Activated CD4-positive, alpha-beta T cell treated with anti-CD3 and anti-CD28 coated beads, Interleukin-2, amount 50 U/mL, for 16 hours (primary cell): ENCODE measurements around the gene RAP1GDS1.
A peak's percentile ranks its signal among the peaks of the same experiment; 100 is the strongest.
"Not testable (repeated sequence)": the region's sequence is repeated elsewhere in the genome, so short reads cannot be mapped to it uniquely, and the experiment has no call there.

Experiments
- DNase-seq: peaks from one replicate; pipeline ENCODE4 v3.0.0-alpha.2; 2020

RAP1GDS1 gene

GRCh38 chr4:98260579-98261404 lies at the start of gene RAP1GDS1:
RAP1GDS1 (plus strand) TSS chr4:98261384; CDS start chr4:98261566, 182 bp downstream.
- DNase-seq, result peak; percentile 96

GRCh38 chr4:98222306-98222705 lies 38.9 kb upstream of the RAP1GDS1 start:
- DNase-seq, result no peak

GRCh38 chr4:98226396-98226795 lies 34.8 kb upstream of the RAP1GDS1 start:
- no peak for DNase-seq

DNA sequence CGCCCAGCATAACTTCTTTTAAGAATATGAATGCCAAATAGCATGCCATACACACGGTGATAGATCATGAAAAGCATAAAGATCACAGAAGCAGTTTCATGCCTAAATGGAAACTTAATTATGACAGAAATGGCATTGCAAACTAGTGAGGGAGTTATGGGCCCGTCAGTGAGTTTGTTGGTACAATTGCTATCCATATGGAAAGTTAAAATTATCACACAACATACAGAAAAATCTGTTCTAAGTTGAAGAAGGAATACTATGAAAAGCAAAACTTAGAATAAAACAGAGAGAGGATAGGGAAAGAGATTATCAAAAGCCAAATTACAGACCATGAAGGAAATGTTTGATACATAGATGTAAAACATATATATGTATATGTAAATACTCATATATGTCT lies 30.2 kb upstream of the RAP1GDS1 start:
- DNase-seq, result no peak

DNA sequence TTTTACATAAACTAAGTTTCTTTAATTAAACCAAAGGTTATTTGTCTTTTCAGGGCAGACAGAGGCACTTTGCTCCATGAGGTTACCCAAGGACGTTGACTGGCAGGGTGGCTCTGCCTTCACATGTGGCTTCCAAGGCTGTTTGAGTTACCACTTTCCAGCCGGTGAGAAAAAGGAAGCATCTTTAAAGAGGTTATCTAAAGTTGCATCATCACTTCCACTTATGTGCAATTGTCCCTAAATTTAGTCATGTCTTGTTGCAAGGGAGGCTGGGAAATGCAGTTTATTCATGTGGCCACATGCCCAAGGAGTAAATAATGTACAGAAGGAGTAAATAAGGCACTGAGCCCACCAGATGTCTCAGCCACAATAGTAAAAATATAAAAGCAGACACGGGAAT lies 29.0 kb upstream of the RAP1GDS1 start:
- peak; percentile 6 for DNase-seq

DNA sequence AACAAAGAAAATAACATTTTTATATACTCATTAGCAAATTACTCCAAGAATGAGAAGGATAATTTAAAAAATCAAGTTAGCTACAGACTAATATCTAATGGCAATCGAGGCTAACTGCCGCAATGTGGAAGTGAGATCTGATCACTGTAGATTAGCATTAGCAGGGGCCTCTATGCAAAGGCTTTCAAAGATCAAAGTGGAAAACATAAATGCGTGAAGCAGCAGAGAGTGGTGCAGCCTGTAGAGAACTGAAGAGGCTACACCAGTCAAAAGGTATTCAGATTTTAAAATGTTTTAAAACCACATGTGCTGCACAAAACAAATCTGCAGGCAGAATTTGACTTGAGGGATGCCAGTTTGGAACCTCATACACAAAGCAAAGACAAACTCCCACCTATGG lies 24.0 kb upstream of the RAP1GDS1 start:
- no peak for DNase-seq

DNA sequence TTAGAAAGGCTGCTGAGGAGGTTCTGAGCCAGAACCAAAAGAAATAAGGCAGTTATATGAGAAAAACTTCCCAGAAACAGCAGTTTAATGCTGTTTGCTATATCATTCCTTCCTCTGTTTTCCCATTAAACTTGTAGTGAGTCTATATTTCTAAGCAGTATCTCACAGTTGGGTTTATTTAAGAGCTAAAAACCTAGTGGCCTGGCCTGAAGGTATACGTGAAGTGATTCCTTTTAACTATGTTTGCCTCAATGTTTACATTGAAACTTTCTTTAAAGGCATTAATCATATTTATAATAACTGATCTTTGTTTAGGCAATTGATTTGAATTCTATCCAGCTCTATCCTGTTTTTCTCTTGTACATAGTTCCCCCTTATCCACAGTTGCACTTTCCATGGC lies 19.1 kb upstream of the RAP1GDS1 start:
- no peak for DNase-seq

DNA sequence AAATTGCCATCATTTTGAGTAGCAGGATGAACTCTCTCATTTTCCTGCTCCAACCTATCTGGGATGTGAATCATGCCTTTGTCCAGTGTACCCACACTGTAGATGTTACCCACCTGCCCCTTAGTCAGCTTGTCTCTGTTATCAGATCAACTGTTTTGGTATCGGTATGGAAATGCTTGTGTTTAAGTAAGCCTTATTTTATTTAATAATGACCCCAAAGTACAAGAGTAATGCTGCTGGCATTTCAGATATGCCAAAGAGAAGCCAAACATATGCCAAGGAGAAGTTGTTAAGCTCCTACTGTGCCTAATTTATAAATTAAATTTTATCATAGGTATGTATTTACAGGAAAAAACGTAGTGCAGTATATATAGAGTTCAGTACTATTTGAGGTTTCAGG lies 18.6 kb upstream of the RAP1GDS1 start:
- no peak for DNase-seq

- peak; percentile 14 for DNase-seq
These were observed 16.0 kb upstream of the RAP1GDS1 start for GRCh38 chr4:98245226-98245625.

- peak; percentile 4 for DNase-seq
These were observed 12.2 kb upstream of the RAP1GDS1 start for GRCh38 chr4:98248934-98249333.

GRCh38 chr4:98249831-98250230 lies 11.4 kb upstream of the RAP1GDS1 start:
- no peak for DNase-seq

DNA sequence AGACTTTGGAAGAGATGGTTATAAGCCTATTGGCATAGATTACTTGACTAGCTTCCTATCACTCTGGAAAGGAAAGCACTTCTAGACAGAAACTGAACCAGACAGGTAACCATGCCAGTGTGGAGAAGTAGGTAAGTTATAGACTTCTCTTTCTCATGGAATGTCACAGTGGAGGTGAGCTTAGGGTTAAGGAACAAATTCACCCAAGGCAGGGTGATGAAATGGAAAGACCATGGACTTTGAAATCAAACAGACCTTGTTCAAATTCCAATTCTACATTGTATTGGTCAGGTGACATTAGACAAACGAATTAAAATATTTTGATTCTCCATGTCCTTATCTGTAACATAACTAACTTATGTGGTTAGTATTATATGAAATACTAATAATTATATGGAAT lies 7.7 kb upstream of the RAP1GDS1 start:
- DNase-seq, result no peak

DNA sequence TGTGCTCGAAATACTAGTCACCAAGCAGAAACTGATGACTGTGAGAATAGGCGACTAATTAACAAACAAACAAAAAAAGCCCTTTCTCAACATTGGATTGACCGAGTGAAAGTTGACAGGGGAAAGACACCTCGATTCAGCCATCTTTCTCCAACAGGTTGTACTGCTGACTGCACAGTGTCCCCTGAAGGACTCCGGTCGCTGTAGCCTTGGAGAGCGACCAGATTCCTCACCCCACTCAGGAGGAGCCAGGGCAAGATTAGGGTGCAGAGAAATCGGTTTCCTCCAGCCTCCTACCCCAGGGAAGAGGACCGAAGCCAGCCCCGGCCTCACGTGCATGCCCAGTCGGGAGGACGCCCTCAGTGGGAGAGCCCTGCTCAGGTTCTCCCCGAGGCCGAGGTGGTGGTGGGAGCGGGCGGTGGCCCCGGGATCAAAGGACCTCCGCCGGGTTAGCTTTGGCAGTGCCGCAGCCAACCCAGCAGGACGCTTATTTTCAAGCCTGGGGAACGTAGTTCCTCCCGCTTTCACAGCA lies 1.1 kb upstream of the RAP1GDS1 start:
- no peak for DNase-seq

GRCh38 chr4:98261405-98262291 lies 464 bp downstream of the RAP1GDS1 start:
- DNase-seq, result peak; percentile 32

GRCh38 chr4:98262431-98262830 lies 1.2 kb downstream of the RAP1GDS1 start:
- no peak for DNase-seq

- no peak for DNase-seq
These were observed 6.3 kb downstream of the RAP1GDS1 start for GRCh38 chr4:98267498-98267897.

GRCh38 chr4:98275145-98275544 lies 14.0 kb downstream of the RAP1GDS1 start:
- peak; percentile 50 for DNase-seq

DNA sequence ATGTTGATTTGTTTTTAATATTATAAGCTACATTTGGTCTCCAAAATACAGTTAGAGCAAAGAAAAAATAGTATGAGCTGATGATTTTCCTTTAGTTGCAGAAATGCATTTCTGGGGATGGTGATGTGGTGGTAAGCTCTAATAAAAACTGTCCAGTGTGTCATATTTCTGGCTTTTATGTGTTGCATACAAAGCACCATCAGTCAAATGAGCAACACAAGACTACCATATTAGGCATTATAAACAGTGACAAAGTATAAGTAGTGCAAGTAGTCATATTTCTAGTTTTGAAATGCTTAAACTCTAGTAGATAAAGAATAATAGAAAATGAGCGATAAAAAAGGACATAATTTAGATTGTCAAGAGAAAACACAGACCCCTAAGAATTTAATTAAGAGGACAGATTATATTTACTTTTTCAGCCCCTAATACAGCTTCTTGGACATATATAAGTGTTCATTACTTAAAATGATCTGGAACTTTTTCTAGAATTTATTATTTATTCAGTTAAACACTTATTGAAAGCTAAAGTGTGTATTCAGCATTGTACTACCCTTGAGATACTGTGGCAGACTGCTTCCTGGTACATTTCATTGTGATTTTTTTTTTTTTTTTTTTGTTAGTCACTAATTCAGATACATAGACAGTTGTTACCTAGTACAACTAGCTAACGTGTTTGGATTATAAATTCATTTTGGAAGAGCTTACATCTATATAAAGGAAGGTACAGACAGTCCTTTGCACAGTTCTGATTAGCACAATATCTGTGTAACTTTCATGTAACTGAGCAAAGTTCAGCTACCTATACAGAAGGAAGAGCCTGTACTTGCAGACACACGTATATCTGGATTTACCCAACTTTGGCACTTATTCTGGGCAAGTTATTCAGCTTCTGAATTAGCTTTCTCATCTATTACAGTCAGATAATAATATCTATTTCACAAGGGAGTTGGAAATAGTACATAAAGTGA lies 22.3 kb downstream of the RAP1GDS1 start:
- DNase-seq, result no peak

DNA sequence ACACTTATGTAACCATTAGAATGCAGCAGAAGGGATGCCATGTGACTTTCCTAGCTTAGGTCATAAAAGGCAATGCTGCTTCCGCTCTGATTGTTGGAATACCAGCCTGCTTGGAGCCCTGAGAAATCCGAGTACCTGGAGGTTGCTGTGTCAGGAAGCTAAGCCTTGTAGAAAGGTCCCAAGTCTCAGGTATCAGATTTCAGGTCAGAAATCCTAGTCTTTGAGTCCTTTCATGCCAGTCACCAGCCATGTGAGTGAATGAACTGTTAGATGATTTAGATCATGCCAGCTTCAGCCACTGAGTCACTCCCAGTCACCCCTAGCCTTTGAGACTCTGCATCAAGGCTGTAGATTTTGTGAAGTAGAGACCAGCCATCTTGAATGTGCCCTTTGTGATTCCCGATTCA lies 23.5 kb downstream of the RAP1GDS1 start:
- no peak for DNase-seq

- DNase-seq, result no peak
These were observed 24.5 kb downstream of the RAP1GDS1 start for GRCh38 chr4:98285676-98286075.

DNA sequence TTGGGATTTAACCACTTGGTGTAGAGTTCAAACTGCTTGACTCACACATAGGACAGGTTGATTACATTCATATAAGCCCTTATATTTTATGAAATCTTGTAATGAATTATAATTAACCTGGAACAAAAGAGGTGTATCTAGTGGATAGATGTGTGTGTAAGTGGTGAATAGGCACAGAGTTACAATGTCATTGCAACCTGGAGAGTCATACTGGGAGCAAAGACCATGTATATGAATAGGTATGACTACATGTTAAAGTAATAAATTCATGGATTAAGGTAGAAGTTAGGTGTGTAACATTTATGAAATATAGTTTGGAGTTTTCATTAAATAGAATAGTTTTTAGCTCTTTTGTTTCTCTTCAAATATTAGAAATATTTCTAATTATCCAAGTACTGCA lies 26.1 kb downstream of the RAP1GDS1 start:
- DNase-seq, result no peak

- not testable (repeated sequence) for DNase-seq
These were observed 27.5 kb downstream of the RAP1GDS1 start for GRCh38 chr4:98288671-98289070.
